ENCODE data around the gene TLN1.

The TLN1 gene

DNA sequence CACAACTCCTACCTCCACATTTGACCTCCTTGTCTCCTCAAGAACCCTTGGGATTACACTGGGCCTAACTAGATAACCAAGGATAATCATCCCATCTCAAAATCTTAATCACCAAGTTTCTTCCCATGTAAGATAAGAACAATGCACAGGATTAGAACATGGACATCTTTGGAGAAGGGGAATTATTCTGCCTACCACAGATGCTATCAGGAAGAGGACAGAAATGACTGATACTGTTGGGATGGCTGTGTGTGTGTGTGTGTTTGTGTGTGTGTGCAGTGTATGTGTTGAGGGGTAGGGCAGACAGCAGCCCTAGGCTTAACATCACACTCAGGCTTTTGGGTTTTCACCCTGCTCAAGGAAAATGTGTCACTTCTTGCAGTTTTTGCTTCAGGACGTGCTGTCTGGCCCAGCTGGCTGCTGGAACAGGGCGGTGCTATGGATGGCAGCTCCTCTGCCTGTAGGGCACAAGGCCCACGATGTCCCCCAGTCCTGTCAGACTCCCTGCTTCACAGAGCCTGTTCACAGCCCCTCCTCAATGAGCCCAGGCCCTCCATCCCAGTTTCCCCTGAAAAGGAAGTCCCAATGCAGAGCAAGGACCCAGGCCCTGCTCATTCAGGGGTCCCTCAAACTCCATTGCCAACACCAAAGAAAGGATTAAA, 50.5 kb downstream of the TLN1 start:
- no peak for DNase-seq

DNA sequence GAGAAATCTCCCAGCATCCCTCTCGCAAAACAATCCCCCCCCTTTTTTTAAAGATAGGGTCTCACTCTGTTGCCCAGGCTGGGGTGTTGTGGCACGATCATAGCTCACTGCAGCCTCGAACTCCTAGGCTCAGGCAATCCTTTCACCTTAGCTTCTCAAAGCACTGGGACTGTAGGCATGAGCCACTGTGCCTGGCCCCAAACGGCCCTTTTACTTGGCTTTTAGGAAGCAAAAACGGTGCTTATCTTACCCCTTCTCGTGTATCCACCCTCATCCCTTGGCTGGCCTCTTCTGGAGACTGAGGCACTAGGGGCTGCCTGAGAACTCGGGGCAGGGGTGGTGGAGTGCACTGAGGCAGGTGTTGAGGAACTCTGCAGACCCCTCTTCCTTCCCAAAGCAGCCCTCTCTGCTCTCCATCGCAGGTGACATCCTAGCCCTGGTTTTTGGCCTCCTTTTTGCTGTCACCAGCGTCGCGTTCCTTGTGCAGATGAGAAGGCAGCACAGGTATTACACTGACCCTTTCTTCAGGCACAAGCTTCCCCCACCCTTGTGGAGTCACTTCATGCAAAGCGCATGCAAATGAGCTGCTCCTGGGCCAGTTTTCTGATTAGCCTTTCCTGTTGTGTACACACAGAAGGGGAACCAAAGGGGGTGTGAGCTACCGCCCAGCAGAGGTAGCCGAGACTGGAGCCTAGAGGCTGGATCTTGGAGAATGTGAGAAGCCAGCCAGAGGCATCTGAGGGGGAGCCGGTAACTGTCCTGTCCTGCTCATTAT, 51.5 kb downstream of the TLN1 start:
- DNase-seq: no peak

DNA sequence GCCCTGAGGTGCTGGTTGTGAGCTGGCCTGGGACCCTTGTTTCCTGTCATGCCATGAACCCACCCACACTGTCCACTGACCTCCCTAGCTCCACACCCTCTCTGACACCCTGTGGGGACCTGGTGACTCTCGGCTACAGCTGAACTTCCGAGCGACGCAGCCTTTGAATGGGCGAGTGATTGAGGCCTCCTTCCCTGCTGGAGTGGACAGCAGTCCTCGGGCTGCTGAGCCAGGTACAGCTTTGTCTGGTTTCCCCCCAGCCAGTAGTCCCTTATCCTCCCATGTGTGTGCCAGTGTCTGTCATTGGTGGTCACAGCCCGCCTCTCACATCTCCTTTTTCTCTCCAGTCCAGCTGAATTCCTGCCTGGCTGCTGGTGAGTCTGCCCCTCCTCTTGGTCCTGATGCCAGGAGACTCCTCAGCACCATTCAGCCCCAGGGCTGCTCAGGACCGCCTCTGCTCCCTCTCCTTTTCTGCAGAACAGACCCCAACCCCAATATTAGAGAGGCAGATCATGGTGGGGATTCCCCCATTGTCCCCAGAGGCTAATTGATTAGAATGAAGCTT, 52.1 kb downstream of the TLN1 start:
- no peak for DNase-seq

DNA sequence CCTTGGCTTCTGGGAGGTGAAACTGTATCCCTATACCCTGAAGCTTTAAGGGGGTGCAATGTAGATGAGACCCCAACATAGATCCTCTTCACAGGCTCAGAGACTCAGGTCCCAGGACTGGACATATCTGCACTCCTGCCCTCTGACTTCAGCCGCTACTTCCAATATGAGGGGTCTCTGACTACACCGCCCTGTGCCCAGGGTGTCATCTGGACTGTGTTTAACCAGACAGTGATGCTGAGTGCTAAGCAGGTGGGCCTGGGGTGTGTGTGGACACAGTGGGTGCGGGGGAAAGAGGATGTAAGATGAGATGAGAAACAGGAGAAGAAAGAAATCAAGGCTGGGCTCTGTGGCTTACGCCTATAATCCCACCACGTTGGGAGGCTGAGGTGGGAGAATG, 52.9 kb downstream of the TLN1 start:
- DNase-seq: no peak

DNA sequence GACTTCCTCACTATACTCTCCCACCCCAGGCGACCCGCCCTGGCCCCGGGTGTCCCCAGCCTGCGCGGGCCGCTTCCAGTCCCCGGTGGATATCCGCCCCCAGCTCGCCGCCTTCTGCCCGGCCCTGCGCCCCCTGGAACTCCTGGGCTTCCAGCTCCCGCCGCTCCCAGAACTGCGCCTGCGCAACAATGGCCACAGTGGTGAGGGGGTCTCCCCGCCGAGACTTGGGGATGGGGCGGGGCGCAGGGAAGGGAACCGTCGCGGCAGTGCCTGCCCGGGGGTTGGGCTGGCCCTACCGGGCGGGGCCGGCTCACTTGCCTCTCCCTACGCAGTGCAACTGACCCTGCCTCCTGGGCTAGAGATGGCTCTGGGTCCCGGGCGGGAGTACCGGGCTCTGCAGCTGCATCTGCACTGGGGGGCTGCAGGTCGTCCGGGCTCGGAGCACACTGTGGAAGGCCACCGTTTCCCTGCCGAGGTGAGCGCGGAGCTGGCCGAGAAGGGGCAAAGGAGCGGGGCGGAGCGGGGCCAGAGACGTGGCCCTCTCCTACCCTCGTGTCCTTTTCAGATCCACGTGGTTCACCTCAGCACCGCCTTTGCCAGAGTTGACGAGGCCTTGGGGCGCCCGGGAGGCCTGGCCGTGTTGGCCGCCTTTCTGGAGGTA, 56.1 kb downstream of the TLN1 start:
- DNase-seq: no peak

DNA sequence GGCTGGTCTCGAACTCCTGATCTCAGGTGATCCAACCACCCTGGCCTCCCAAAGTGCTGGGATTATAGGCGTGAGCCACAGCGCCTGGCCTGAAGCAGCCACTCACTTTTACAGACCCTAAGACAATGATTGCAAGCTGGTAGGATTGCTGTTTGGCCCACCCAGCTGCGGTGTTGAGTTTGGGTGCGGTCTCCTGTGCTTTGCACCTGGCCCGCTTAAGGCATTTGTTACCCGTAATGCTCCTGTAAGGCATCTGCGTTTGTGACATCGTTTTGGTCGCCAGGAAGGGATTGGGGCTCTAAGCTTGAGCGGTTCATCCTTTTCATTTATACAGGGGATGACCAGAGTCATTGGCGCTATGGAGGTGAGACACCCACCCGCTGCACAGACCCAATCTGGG, 56.8 kb downstream of the TLN1 start:
- DNase-seq: no peak

DNA sequence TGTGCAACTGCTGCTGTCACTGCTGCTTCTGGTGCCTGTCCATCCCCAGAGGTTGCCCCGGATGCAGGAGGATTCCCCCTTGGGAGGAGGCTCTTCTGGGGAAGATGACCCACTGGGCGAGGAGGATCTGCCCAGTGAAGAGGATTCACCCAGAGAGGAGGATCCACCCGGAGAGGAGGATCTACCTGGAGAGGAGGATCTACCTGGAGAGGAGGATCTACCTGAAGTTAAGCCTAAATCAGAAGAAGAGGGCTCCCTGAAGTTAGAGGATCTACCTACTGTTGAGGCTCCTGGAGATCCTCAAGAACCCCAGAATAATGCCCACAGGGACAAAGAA, 58.0 kb downstream of the TLN1 start:
- no peak for DNase-seq

DNA sequence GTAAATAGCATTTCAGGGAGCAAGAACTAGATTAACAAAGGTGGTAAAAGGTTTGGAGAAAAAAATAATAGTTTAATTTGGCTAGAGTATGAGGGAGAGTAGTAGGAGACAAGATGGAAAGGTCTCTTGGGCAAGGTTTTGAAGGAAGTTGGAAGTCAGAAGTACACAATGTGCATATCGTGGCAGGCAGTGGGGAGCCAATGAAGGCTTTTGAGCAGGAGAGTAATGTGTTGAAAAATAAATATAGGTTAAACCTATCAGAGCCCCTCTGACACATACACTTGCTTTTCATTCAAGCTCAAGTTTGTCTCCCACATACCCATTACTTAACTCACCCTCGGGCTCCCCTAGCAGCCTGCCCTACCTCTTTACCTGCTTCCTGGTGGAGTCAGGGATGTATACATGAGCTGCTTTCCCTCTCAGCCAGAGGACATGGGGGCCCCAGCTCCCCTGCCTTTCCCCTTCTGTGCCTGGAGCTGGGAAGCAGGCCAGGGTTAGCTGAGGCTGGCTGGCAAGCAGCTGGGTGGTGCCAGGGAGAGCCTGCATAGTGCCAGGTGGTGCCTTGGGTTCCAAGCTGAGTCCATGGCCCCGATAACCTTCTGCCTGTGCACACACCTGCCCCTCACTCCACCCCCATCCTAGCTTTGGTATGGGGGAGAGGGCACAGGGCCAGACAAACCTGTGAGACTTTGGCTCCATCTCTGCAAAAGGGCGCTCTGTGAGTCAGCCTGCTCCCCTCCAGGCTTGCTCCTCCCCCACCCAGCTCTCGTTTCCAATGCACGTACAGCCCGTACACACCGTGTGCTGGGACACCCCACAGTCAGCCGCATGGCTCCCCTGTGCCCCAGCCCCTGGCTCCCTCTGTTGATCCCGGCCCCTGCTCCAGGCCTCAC, 58.6 kb downstream of the TLN1 start, which contains the start of gene CA9:
Gene CA9, plus strand, starts transcription at position 797 of the 893 bp plus-strand sequence. Its CDS starts 32 bp downstream, at position 829.
- DNase-seq: no peak

DNA sequence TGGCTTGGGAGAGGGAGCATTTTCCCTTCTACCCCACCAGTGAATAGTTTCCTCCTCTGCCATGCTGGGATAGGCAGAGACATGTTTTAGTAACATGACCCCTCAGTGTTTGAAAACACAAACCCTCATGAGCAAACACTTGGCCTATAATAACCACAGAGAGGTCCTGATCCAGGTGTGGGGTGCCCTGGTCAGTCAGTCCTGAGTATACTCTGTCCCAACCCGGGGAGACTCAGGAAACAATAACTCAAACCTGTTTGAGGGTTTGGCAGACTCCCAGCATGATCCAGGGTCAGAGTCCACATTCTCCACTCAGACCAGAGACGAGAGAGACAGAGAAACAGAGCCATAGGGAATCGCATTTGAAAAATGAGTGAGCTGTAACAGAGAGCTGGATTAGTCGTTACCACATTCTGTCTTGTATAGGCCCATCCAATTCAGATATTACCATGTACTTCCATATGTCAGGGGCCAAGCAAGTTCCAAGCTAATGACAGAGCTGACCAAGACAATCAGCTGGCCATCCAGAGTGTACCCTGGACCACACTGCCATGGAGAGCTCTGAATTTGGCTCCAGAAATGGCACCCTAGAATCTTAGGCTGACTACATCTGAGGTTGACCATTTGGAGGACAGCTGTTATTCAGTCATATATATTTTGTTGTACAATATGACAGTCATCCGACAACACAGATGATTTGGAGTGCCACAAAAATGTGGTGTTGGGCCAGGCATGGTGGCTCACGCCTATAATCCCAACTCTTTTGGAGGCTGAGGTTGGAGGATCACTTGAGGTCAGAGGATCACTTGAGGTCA, 62.5 kb downstream of the TLN1 start:
- no peak for DNase-seq

DNA sequence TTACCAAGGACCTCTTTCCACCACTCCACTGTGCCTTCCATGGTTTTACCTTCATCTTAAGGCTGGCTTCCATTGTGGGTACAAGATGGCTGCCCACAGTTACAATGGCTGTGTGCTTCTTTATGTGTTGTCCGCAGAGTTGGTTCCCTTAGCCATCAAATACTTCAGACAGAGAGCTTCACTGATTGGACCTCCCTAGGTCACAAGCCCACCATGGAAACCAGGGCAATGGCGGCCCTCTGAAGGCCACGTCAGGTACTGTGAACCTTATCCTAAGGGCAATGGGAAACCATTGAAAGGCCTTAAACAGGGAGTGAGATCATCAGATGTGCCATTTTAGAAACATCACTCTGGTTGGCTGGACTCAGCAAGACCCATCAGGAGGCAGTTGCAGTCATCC, 64.1 kb downstream of the TLN1 start:
- DNase-seq: no peak

DNA sequence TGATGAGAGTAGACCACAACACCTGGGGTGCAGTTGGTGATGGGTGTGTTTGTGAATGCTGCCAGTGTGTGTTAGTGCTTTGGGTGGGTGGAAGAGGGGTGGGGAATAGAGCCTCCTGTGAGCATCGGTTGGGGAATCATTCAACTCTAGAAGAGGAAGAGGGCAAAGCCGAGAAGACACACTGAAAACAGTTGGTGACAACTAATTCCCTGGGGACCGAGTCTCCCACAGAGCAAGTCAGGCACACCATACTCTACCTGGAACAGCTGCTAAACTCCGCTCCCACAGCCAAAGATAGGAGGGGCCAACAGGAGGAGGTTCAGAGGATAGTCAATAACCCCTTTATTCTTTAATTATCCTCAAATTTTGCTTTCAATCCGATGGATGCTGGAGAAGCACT, 65.4 kb downstream of the TLN1 start:
- DNase-seq: no peak

DNA sequence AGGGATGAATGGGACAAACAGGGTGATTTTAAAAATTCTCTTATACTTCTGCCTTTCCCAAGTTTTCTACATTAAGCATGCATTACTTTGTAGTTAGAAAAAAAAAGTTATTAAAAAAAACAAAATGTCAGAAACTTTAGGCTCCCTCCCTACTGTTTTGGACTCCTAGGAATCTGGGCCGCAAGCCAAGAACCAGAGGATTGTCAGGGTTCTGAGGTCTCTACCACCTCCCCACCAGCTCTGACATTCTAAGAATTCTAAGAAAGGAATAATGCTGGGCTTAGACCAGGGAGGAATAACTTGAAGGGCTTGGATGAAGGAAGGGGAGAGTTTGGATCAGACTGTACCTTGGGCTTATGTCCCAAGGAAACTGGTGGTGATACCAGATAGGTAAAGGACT, 66.0 kb downstream of the TLN1 start:
- DNase-seq: no peak

DNA sequence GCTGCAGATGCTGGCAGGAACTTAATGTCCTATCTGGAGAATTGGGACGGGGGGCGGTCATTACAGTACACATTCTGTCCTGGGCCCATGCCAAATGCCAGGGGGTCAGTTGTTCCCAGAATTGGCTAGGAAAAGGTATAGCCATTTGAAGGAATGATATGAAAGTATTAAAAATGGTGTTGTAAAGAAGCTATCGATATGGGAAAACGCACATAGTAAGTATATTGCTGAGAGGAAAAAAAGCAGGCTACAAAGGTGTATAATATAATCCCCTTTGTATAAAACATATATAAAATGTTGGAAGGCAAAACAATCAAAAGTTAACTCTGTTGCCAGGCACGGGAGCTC, 66.5 kb downstream of the TLN1 start:
- DNase-seq: no peak

DNA sequence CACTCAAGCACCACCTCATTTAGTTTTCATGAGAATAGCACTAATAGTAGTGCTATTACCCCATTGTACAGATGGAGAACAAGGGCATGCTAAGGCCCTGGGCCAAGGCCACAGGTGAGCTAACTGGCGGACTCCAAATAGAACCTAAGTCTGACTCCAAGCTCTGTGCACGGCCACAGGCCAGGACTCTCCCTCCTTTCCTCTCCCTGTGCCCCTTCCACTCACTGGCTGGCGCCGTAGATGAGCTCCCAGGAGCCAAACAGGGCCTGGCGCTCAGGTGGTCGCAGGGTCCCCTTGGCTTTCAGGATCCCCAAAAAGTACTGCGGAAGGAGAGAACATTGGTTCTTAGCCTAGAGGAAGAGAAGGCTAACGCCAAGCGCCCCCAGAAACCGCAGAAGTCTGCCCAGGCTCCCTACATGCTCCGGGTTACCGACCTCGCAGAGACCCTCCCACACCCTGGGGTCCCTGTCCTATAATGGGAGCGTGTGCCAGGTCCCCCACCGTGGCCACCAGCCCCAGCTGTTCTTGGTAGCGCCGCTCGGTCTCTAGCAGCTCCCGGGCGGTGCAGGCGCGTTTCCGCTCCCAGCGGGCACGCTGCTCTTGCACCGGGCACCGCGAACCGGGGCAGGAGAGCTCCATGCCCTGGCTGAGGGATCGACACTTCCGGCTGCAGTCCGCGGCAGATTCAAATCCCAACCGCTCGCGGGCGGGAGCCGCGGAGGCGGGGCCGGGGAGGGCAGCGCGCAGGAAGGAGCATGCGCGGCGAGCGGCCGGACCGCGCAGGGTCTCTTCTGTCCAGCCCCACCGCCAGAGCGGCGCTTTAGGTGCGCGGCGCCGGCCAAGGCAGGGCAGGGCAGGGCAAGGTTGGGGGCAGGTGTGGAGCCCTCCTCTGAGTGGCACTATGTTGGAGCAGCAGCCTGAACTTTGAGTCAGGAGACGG, 67.2 kb downstream of the TLN1 start, which contains the start of gene ARHGEF39:
Gene ARHGEF39, minus strand, starts transcription at position 665 of the 940 bp plus-strand sequence. Its CDS starts 26 bp downstream, at position 639.
- peak; percentile 71 for DNase-seq

DNA sequence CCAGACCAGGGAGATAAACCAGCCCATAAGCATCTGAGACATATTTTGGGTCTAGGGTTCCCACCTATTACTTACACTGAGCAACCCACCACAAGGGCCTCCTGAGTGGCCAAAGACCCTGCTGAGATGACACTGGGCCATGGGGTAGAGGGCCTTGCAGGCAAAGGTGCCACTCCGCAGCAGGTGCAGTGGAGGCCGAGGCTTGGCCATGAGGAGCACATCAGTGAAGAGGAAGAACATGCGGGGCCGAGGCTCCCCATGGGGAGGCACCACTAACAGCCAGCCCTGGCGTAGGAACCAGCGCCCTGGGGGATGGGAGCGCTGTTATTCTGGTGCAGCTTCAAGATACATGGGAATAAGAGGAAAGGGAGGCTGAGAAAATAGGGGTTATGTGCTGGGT, 69.6 kb downstream of the TLN1 start:
- no peak for DNase-seq

DNA sequence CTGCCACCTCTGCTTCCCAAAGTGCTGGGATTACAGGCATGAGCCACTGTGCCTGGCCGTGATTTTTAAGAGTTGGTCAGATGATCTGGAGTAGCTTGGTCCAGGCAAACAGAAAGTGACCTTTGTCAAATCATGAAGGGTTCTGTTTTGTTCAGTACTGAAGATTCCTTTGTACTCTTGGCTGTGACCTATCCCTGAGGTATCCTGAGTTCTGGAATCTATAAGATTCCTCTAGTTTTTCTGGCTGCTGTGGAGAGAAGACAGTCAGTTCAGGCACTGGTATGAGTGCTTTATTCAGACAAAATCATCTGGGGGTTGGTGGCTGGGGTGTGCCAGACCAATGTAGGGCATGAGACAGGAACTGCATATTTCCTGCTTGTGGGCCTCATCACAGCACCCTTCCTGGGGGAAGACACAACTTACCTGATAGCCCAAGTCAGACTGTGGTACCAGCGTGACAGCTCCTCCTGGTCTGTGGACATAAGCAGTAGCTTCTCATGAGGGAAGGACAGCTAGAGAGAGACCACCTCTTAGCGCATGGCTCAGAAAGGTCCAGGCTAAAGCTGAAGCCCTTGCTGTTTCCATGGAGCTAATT, 70.1 kb downstream of the TLN1 start:
- peak; percentile 70 for DNase-seq

DNA sequence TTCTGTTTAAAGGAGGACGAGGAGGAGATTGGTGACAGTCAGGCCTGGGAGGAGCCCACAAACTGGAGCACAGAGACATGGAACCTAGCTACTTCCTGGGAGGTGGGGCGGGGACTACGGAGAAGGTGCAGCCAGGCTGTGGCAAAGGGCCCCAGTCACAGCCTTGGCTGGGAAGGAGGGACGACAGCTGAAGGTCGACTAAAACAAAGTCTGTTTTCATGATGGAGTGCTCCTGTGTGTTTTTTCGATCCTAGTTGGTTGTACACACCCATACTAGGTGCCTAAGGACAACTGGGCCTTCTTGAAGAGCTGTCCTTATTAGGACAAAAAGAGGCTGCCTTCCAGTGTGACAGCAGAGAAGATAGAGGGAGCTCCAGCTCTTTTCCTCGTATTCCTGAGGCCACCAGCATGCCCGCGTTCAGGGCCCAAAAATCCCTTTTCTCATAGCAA, 71.0 kb downstream of the TLN1 start:
- DNase-seq: no peak

DNA sequence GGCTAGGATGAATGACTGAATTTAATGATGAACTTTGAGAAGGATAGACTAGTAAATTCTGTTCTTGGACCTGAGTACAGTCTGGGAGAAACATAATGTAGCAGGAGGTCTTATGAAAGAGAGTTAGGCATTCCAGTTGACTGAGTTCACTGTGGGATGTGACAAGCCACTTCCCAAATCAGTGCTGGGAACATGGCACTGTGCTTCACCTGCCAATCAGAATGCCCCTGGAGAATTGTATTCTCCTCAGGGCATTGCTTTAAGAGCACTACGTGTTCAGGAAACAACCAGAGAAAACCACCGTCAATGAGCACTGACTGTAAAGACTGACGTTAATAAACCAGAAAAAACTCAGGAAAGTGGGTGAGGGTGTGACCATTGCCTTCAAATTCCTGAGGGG, 72.7 kb downstream of the TLN1 start:
- peak; percentile 28 for DNase-seq

DNA sequence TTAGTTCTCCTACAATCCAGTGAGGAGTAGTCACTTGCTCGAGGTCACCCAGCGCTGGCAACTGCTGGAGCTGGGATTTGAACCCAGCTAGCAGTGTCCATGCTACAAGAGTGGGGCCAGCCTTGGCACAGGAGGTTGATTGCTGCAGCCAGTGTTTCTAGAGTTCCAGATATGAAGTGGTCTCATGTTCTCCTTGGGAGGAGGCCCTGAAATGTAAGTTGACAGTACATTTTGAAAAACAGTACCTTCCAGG, 73.1 kb downstream of the TLN1 start:
- DNase-seq: no peak

Measured in CD4-positive, alpha-beta T cell treated with Interleukin-21 for 1 hour (primary cell).